ENCODE measurements around the gene GDI2.
A peak's percentile ranks its signal among the peaks of the same experiment; 100 is the strongest.
"Not testable (repeated sequence)": the region's sequence is repeated elsewhere in the genome, so short reads cannot be mapped to it uniquely, and the experiment has no call there.

GDI2 gene

DNA sequence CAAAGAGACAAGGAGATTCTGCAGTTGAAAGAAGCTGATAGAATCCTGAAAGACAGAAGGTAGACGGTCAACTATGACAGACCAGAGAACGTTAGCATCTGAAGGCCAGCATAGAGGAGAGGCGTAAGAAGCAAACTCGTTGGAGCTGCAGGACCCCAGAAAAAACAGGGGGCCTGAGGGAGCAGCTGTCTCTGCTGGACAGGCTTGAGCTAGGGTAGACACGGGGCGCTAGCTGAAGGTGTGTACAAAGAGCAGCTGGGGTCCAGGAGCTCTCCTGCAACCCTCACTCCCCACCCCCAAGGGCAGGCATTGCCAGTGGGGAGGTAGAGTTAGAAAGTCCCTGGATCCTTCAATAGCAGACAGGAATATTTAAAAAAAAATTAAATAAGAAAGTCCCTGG, 14.6 kb upstream of the GDI2 start:
- DNase-seq = no peak

DNA sequence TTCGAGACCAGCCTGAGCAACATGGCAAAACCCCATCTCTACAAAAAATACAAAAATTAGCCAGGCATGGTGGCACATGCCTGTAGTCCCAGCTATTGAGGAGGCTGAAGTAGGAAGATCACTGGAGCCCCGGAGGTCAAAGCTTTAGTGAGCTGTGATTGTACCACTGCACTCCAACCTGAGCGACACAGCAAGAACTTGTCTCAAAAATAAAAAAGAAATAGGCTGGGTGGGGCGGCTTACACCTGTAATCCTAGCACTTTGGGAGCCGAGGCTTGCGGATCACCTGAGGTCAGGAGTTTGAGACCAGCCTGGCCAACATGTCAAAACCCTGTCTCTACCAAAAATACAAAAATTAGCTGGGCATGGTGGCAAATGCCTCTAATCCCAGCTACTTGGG, 13.3 kb upstream of the GDI2 start:
- not testable (repeated sequence) for DNase-seq

DNA sequence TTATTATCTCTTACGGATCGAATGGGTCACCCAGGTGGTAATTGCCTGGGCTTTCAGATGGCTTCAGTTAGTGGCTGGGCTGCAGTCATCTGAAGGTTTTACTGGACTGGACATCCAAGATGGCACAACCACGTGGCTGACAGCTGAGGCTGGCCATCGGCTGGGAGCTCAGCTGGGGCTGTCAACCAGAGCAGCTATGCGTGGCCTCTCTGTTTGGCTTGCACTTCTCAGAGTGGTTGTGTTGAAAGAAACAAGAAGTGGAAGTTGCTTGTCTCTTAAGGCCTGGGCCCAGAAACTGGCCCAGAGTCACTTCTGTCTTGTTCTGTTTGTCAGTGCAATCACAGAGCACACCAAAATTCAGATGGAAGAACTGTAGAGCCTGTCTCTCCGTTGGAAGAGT, 5.7 kb upstream of the GDI2 start:
- no peak for DNase-seq

GRCh38 chr10:5818048-5818331, 4.8 kb upstream of the GDI2 start:
- DNase-seq = no peak

- no peak for DNase-seq
Observed at GRCh38 chr10:5817322-5818047, 4.3 kb upstream of the GDI2 start.

- DNase-seq = no peak
Observed at GRCh38 chr10:5816170-5816569, 2.9 kb upstream of the GDI2 start.

DNA sequence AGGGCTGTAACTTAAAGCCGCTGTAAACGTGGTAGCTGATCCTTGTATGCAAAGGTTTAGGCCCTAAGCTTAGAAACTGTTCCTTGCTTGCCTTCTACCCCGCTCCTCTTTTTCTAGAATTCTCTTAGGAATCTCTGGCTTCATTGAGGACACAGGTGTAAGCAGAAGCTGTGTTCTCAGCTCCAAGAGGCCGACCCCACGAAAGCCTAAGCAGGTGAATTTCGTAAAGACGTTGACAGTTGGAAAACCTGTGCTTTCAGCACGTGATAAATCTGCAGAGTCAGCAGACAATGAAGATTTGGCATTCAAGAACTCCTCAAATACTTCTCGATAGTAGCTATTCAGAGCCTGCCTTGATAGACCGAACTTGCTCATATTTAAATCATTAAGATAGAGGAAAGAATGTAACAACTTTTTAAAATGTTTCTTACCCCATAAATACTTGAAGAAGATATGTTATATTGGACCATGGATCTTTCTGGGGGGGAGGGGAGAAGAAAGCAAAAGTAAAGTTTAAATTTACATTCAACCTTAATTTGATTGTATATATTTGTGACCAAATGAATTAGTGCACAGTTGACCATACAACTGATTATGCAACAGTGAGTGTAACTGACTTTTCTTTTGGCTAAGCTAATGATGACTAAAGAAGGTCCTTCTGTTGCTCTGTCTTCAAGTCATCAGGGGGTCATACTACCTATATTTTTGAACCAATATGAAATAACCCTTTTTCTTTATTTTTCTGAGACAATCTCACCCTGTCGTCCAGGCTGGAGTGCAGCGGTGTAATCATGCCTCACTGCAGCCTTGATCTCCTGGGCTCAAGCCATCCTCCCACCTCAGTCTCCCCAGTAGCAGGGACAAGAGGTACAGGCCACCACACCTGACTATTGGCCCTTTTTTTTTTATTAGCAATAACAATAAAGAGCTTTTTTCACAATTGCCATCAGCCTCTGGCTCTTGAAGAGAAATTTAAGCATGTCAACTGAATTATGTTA, 1.2 kb upstream of the GDI2 start:
- DNase-seq = peak; percentile 50

GRCh38 chr10:5813091-5813340, 218 bp downstream of the GDI2 start:
- no peak for DNase-seq

DNA sequence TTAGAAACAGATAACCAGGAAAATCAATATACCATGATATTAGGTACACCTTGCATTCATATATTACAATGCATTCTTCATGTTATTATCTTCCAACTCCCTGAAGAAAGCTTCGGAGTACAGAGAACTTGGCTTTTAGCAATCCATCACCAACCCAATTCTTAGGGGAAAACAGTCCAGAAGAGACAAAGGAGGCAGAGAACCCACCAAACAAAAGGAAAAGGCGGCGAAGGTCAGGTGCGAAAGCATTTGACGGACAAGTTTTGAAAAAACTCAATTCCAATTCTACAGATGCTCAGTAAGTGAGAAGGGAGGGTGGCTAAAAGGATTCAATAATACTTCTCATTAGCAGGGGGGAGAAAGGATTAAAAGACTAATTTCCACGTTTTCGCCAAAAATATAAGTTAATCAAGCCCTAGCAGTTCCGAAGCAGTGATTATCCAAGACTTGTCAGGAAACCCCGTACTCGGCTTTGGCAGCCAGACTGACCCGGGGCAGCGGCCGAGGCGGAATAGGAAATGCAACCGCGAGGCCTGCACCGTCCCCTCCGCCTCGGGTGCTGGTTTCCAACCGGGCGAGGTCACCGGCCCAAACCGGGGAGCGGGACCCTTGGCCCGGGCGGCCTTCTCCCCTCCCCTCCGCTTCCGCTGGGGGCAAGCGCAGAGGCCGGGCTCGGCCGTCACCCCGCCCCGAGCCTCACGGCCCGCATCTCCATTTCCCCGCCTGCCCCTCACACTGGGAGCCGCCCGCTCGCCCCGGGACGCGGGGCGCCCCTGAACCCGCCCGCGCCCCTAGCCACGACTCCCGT, 747 bp downstream of the GDI2 start:
- DNase-seq = peak; percentile 42

DNA sequence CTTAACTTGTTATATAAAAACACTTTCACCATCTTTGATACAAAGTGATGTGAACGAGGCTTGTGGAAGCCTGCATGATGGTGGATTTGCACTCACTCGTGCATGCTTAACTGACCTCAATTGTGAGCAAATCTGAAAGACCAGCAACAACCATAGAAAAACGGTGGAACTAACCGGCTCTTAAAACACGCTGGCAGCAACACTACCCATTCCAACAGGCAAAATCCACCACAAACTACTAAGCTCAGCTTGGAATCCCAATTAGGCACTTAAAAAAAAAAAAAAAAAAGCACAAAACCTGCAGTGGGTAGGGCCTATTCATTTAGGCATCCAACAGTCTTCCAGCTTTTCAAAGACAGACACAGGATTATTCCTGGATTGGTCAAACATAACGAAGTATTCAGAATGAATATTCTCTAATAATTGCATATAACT, 1.8 kb downstream of the GDI2 start:
- peak; percentile 36 for DNase-seq

DNA sequence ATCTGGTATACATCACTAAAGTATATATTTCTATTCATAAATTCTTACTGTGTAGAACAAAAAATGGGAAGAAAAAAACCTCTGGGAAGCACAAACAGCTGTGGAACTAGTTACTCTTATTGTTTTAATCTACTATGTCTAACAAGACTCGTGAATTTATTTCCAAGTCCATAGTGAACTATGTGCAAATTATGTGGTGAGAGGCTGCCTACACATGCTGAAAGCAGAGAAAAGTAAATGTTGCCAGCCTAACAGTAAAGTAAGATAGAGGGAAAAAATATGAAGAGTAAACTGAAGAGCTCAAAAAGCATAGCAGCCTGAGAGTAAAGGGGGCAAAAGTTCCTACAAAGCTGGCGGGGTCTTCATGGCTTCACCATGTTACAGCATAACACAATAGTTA, 3.0 kb downstream of the GDI2 start:
- DNase-seq = no peak

GRCh38 chr10:5809527-5810154, 3.6 kb downstream of the GDI2 start:
- no peak for DNase-seq

DNA sequence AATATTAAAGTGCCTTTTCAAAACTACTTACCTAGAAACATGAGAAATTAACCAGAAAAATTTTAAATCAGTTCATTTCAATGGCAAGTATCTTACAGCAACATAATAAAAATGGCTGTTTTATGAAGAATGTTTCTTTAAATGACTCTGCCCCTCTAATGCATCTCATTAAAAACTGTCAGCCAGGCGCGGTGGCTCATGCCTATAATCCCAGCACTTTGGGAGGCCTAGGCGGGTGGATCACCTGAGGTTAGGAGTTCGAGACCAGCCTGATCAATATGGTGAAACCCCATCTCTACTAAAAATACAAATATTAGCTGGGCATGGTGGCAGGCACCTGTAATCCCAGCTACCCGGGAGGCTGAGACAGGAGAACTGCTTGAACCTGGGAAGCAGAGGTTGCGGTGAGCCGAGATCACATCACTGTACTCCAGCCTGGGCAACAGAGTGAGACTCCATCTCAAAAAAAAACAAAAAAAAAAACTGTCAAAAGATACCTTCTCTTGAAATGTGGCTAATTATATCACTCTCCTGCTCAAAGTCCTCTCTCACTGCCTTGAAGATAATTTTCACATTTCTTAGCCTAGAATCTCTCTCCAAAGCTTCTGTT, 4.3 kb downstream of the GDI2 start:
- not testable (repeated sequence) for DNase-seq

- DNase-seq = no peak
Observed at GRCh38 chr10:5806745-5807144, 6.5 kb downstream of the GDI2 start.

DNA sequence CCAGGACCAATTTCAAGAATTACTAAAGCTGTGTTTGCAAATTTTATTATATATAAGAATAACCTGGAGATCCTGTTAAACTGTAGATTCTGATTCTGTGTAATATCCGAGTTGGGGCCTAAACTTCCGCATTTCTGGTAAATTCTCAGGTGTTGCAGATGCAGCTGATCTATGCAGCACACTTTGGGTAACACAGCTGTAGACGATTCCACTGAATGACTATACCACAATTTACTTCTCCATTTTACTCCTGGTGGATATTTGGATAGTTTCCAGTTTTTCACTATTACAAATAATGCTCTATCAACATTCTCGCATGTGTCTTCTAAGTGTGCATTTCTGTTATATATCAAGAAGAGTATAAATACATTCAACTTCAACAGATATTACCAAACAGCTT, 7.5 kb downstream of the GDI2 start:
- no peak for DNase-seq

GRCh38 chr10:5805260-5805659, 8.0 kb downstream of the GDI2 start:
- no peak for DNase-seq

- no peak for DNase-seq
Observed at GRCh38 chr10:5804386-5804785, 8.8 kb downstream of the GDI2 start.

GRCh38 chr10:5800782-5801181, 12.5 kb downstream of the GDI2 start:
- no peak for DNase-seq

DNA sequence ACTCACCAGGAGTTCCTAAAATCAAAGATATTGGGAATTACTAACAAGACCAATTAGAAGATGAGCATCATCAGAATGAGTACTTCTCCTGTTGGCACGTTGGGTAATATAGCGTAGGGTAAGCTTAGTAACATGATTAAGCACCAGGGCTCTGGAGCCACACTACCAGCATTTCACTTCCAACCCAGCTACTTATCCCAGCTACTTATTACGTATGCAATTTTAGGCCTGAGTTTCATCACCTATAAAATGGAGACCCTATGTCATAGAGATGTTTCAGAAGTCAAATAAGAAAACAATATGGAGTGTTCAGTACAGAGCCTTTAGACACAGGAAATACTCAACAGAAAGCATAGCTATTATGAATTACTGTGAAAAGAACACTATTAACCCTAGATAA, 19.0 kb downstream of the GDI2 start:
- no peak for DNase-seq

- DNase-seq = no peak
Observed at GRCh38 chr10:5789626-5790025, 23.6 kb downstream of the GDI2 start.

DNA sequence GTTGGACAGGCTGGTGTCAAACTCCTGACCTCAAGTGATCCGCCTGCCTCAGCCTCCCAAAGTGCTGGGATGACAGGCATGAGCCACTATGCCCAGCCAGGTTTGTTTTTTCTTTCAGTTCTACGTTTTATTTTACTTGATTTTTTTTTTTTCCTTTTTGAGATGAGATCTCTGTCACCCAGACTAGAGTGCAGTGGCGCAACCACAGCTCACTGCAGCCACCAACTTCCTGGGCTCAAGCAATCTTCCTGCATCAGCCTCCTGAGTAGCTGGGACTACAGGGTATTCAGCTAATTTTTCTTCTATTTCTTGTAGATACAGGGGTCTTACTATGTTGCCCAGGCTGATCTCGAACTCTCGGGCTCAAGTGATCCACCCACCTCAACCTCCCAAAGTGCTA, 24.3 kb downstream of the GDI2 start:
- DNase-seq = no peak

DNA sequence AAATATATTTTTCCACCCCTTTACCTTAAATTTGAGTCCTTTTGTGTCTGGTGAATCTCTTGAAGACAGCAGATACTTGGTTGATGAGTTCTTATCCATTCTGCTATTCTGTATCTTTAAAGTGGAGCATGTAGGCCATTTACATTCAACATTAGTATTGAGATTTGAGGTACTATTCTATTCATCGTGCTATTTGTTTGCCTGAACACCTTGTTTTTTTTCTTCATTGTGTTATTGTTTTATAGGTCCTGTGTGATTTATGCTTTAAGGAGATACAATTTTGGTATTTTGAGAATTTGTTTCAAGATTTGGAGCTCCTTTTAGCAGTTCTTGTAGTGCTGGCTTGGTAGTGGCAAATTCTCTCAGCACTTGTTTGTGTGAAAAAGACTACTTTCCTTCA, 29.9 kb downstream of the GDI2 start:
- no peak for DNase-seq

DNA sequence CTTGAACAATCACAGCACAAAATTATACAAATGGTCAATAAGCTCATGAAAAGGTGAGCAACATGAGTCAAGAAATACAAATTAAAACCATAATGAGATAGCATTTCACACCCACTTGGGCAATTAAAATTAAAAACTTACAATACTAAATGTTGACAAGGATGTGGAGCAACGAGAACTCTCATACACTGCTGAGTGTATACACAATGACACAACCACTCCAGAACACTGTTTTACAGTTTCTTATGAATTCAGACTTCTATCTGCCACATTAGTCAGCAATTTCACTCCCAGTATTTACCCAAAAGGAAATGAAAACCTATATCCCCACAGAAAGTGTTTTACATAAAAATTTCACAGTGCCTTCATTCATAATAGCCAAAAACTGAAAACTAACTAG, 31.1 kb downstream of the GDI2 start:
- DNase-seq = no peak

Data from NCI-H69 (cell line).